NCI-H1436 treated with DMSO at 0.1 percent for 48 hours (cell line): ENCODE measurements around the gene DLG2.
A peak's percentile ranks its signal among the peaks of the same experiment; 100 is the strongest.

Experiments
- DNase-seq: peaks from one replicate; lab custom pipeline; 2025; lab: John Stamatoyannopoulos, UW

The DLG2 gene

DNA sequence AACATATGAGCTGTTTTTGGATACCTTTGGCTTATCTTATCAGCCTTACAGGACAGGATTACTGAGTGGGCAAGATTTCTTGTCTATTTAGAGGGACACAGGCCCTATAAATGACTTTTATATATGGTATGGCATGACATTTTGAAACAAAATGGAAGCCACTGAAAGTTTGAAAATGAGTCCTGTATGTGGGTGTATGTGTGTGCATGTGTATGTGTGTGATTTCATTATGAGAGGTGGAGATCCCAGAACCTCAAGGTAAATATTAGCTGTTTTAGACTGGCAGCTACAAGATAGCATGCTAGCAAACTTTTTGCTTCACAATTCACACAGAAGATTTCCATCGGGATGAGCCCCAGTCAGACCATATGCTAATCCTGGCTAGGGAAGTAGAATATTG lies 1370.5 kb downstream of the DLG2 start:
- no peak for DNase-seq

DNA sequence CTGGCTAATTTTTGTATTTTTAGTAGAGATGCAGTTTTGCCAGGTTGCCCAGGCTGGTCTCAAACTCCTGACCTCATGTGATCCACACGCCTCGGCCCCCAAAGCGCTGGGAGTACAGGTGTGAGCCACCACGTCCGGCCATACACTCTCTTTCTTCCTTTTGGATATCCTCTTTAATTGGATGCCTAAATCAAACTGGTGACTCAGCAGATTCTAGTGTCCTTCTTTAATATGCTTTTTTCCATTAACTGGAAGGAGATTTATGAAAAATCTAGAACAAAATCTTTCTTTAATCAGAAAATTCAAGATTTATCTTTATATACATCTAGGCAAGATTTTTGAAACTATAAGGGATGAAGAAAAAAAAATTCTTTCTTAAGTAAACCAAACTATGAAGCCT lies 1371.7 kb downstream of the DLG2 start:
- DNase-seq: no peak

DNA sequence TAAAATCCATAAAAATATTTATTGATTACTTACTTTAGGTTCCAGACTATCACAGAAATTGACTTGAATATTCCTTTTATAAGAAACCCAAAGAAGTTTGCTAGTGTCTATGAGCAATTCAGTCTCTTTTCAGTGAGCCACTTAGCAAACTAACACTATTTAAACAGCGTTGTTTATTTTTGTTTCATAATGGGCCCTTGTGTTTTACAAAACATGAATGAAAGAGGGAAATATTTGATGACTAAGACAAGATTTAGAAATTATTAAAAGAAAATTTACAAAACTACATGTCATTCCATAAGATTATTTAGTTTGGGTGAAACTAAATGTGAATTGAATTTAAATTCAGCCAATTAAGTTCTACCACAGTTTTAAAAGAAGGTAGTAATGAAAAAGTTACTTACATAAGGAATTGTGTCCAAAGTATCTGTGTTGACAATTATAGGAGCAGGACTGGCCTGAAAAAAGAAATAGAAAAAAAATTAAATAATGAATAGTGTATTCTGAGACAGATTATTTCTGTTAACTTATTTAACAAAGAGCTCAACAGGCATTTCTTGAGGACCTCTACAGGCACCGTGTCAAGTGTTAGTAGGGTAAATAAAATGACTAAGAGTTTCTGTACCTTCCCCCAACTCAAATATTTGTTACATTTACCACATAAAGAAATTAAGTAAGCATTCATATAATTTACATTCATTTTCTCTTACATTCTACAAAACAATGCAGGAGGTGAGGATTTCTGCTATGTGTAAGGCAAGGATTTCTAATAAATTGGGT lies 1376.1 kb downstream of the DLG2 start:
- DNase-seq: no peak

DNA sequence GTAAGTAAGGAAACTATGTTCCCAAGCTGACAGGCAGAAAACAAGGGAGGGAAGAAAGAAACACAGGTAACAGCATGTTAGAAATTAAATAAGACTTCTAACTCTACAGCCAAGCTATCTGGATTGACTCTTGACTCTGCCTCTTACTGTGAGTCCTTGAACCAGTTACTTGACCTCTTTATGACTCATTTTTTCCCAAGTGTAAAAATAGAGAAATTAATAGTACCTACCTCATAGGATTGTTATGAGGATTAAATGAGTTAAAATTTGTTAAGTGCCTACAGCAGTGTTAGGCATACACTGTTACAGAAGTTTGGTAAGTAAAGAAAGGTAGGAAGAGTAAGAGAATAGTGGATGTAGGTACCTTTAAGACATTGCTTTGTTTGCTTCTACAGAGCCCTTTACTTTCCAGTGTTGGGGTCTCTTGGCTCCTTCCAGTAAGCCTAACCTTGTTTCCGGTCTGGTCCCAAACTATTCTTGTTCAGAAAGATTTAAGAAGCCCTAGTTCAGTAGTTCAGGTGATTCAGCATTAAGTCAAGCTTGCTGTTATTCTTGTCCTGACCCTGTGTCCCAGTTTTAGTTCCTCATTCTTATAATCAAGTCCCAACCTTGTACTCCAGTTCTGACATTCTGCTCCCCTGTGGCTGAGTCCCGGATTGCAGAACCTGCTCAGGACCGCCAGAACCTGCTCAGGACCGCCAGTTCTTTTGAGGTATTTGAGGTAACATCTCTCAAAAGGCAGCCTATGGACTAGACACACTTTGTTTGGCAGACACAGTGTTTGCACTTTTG lies 1377.6 kb downstream of the DLG2 start:
- no peak for DNase-seq

DNA sequence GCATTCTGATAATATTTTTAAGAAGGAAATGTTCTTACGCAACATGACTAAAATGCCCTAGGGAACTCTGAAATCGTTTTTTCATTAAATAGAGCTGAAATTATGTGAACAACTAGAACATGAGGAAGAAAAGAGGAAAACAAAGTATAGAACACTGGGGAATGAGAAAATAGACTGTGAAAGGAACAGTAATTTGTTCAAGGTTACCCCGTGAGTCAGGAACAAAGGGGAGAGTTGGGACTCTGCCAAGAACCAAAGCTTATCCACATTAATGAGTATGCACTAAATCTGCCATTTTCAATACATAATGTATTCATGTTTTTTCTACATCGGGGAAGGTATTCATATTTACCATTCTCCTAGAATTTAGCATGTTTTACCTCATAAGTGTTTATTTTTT lies 1379.2 kb downstream of the DLG2 start:
- peak; percentile 84 for DNase-seq

DNA sequence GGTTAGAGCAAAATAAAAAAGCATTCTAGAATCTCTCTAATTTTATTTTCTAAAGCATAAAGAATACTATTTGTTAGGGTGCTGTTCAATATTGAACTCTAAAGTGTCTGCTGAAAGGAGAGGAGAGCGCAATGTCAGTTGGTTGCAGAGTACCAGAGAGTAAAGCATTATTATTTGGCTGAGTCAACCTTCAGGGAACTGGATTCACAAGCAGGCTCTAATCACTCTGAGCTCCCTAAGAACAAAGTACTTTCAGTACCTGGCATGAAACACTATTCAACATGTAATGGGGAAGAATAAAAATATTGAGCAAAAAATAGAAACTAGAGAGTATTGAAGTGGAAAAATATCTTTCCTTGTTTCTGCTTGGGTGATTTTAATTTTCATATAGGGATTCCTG lies 1380.0 kb downstream of the DLG2 start:
- DNase-seq: no peak

DNA sequence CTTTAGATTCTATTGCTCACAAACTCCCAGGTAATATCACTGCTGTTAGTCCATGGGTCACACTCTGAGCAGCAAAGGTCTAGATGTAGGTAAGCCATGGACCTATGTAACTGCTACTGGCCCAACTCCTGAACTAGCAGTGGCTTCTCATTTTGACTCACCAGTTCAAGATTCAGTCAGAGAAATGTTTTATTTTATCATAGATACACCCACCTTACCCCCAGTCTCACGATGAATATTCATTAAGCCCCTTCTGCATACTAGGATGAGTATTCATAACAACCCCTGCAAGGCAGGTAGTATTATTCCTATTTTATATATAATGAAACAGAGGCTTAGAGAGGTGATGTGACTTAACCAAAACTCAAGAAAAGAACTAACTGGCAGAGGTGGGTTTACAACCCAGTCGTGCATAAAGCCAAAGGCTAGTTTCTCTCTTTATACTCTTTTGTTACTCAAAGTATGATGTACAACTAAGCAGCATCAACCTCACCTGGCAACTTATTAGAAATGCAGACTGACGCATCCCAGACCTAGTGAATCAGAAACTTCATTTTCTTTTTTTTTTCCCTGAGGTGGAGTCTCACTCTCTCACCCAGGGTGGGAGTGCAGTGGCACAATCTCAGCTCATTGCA lies 1383.4 kb downstream of the DLG2 start:
- no peak for DNase-seq

DNA sequence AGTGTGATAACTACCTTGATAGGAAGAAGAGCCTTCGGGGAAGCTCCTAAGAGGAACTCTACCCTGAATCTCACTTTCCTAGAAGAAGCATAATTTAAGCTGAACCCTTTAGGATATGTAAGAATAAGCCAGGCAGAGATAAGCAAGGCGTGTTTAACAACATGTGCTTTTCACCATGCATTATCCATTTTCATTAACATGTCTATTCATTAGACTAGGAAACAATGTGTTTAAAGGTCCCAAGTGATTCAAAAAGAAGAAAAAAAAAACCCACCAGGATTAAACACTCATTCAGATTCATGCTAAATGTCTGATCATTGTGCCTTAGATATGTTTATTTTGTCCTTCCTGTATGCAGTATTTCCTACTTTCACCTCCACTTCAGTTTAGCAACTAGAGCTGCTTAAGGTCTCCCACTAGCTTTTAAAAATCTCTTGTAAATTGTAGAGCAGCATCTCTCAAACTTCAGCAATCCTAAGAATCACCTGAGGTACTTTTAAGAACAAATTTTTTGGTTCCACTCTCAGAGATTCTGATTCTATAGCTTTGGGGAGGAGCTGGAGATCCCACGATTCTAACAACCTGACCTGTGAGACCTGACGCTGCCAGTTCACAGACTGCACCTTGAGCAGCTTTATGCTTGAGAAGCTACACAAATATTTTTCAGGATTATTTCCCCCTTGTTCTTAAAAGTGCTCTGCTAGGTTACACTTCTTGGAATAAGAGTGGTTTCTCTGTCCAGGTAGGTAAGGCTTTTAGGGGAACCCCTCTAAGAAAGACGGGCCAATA lies 1385.6 kb downstream of the DLG2 start:
- no peak for DNase-seq

DNA sequence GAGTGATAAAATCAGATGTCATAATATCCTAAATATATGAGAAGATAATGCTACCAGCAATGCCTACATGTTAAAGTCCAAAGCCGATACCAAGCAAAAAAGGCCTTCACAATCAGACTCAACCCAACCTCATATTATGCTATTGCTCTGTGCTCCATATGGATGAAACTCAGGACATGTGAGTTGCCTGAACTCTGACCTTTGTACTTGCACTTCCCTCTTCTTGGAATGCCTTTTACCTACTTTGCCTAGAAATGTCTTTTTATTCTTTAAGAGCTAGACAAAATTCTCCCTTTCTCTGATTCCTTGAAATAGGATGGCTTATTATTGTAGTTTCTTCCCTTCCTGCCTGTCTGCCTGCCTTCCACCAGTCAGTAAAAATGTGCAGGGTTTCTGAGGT lies 1386.3 kb downstream of the DLG2 start:
- no peak for DNase-seq

DNA sequence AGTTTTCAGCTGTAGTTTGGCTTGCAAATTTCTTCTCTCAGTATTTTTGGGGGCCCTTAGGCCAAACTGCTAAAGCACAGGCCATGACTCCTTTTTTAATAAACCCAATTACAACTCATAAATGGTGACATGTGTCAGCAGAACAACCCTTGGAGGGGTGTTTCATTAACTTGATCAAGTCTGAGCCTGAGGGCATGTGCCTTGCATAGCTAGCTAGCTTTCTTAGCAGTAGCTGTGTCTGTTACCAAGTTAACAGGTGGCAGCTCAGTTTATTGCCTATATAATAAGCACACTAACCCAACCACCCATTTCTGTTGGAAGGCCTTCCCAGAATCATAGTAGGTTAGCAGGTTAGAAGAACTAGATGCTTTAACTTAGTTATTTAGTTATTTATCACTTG lies 1390.7 kb downstream of the DLG2 start:
- DNase-seq: no peak

DNA sequence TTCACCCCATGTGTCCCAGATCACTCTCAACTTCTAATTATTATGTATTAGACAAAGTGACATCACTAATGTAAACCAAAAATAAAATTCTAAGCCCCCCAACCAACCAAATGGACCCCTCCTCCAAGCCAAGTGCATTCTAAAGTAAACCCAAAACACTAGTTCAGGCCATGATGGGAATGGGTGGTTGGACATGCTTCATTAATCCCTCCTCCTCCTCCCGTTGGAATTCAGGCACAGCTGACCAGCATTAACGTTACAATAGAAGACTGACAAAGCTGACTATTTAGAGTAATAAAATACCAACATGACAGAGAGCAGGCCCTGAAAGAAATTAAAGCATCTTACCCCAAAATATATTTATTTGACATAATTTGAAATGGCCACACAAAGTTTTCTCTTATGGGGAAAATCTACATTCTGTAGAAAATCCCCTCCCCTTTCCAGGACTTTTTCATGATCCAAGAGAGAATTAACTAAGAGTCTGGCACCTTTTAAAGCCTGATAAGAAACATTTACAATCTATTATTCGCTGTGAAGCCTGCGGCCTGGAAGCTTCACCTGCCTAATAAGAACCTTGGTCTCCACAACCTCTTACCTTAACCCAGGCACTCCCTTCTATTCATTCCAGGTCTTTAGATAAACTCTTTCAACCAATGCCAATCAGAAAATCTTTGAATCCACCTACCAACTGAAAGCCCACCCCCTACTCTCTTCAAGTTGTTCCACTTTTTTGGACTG lies 1392.5 kb downstream of the DLG2 start:
- DNase-seq: no peak

DNA sequence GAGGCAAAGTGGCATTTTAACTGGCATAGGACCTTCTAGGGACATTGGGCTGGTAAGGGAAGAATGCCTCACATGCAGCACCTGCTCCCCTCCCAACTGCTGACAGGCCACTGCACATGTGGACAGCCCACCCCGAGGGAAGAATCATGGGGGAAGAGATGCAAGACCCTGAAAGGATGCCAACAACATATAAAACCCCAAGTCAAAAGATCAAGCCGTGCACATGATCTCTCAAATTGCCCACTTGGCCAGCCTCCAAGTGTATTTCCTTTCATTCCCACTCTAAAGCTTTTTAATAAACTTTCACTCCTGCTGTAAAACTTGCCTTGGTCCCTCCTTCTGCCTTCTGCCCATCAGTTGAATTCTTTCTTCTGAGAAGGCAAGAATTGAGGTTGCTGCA lies 1393.1 kb downstream of the DLG2 start:
- no peak for DNase-seq

DNA sequence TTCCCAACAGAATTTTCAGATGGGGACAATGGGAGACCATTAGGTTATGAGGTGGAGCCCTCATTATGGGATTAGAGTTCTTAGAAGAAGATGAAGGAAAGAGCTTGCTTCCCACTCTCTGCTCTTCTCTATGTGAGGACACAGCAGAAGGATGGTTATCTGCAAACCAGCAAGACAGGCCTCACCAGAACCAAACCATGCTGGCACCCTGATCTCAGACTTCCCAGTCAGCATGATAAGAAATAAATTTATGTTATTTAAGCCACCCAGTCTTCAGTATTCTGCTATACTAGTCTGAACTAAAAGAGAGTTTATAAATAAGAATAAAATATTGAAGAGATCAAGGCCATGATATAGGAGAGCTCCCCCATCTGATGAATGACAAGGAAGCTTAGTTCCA lies 1394.6 kb downstream of the DLG2 start:
- DNase-seq: no peak

DNA sequence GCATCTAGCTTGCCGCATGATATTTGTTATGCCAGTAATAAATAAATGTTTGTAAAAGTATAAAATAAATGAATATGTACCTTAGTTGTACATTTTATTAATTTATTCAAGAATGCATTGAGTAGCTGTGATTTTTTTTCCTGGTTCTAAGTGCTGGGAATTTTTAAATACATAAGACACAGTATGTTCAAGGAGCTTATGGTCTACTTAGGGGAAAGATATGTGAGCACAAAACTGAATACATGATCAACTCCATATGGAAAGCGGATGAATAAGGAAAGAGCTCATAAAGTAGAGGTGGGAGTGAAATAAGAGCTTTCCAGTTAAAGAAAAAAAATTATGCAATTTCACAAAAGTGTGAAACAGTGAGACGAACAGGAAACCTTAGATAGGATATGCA lies 1396.7 kb downstream of the DLG2 start:
- no peak for DNase-seq

DNA sequence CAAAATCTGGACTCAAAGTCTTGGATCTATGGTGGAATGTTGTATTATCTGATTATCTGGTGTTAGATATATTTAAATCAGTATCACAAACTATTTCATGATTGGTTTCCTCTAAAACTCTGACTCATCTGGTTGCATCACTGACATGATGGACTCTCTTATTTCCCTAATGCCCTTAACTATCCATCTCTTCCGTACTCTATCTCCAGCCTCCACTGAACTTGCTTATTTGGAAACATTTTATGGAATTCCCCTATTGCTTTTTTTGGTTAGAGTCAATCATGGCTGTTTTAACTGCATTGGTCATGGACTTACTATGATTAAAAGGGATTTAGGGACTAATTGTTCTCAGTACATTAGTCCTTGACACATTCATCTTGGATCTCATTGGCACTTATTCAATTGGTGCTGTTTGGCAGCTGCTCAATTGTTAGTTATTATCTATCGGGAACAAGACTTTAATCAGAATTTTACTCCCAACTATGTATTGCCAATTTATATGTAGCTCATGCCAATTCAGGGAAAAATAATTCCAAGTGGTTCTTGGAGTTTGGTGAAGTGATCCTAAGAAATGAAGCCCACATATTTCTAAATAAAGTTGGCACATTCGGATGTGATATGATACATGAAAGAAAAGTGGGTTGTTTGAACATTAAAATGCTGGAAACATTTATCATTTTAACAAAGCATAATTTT lies 1399.0 kb downstream of the DLG2 start:
- DNase-seq: no peak

DNA sequence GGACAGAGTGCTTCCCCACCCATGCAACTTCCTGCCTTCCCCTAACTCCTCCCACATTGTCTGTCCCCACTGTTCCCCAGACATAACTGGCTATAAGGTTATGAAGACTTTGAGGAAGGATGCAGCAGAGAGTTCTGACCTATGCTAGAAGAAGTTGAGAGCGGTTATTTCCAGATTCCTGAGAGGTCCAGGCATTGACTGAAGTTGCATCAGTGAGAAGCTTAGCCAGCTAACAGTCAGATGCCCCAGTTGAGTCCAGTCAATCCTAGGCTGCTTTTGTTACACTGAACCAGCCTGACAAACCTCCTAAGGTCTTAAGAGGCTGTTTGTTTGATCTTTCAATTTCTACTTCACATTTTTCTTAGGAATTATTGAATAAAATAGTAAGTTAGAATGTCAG lies 1403.1 kb downstream of the DLG2 start:
- no peak for DNase-seq

DNA sequence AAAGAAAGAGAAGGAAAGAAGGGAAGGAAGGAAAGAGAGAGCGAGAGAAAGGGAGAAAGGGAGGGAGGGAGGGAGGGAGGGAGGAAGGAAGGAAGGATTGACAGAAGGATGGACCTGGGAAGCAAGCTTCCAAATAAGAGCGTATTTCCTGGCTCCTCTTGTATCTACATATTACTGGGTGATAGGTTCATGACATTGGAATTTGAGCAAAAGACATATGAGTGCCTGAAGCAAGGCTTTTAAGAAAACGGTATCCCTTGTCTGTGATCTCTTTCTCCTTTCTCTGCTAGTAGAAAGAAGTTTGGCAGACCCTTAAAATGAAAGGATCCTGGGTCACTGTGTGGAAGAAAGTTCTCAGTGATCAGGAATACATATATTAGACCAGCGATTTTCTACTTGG lies 1408.8 kb downstream of the DLG2 start:
- no peak for DNase-seq

DNA sequence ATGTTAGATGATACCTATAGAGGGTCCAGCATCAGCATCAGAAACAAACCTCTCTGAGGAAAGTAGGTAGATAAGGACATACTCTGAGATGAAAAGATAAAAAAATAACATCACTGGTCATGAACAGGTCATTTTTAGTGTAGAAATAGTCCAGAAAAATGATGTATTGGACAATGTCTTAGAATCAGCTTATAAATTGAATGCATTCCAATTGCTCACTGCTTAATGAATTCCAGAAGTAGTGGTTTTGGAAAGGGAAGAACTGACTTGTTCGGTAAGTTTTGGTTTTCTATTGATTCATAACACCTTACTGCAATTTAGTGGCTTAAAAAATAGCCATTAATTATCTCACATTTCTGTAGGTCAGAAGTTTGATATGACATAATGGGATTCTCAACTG lies 1411.5 kb downstream of the DLG2 start:
- no peak for DNase-seq

DNA sequence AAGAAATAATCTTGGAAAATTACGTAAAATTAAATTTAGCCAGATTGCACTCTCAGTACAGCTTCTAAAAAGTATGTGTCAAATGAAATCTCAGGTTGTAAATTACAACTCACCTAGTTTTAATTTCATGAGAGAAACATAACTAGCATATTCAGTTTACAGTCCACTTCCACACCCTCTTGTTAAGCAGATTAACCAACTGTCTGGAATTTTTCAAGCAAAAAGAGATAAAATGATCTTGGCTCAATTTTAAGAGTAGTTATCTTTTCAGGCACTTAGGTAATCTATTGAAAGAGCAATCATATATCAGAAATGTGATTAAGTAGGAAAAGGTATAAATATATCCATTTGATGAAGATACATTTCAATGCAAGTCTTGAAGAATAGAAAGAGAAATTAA lies 1412.6 kb downstream of the DLG2 start:
- DNase-seq: no peak

DNA sequence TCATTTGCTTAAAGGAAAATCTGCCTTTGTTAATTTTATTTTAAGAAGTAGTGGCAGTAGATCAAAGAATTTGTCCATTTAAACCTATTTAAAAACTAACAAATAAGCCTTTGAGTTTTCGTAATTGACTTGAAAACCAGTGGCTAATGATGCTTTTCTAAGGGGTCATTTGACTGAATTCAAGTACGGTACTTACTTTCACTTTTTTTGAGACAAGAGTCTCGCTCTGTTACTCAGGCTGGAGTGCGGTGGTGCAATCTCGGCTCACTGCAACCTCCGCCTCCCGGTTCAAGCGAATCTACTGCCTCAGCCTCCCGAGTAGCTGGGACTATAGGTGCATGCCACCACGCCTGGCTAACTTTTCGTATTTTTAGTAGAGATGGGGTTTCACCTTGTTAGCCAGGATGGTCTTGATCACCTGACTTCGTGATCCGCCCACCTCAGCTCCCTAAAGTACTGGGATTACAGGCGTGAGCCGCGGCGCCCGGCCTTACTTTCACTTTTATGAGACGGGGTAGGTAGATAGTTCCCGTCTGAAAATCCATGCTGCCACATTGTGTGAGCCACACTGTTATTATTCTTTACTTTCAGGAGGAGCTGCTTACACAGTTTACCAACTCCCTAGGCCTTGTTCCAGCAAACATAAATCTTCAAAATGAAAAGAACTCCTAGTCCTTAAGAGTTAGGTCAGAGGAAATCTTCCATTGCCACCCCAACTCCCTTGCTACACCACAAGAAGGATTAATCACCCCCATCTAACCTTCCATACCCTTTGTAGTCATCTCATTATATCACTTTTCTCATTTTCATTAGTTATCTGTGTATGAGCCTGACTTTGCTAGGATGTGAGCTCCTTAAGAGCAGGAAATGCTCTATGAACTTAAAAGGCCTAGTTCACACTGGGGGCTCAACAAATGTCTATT lies 1414.4 kb downstream of the DLG2 start:
- DNase-seq: no peak
